GM13977 (cell line): Measurements from ENCODE around the gene SLC24A3.

ENCODE experiments used
- DNase-seq: peaks from one replicate; pipeline ENCODE4 v3.0.0; 2012; ENCODE audit warnings: low spot score
- in situ Hi-C: fragments of 300-500 bp; cut with MboI; formaldehyde crosslinking; loops from one replicate; pipeline ENCODE4 v1.12.0; 2022; ENCODE audit warnings: low sequenced_read_pairs, low pct_unique_long_range_greater_than_20kb, mixed read lengths, inconsistent platforms; ENCODE audit not compliant: unreplicated experiment
- TF ChIP-seq, protein P1 (sequence below): IDR thresholded peaks from 2 replicates; pipeline ENCODE4 v1.5.1; 2012; ENCODE audit warnings: mild to moderate bottlenecking, control low read depth; ENCODE audit not compliant: insufficient read depth; ENCODE audit errors: extremely low read depth, missing control alignments

The SLC24A3 gene

GRCh38 chr20:19304886-19305415 lies 92.5 kb downstream of the SLC24A3 start:
- DNase-seq = no peak
- in situ Hi-C loops = no loop called here
- TF ChIP-seq, protein P1, sequence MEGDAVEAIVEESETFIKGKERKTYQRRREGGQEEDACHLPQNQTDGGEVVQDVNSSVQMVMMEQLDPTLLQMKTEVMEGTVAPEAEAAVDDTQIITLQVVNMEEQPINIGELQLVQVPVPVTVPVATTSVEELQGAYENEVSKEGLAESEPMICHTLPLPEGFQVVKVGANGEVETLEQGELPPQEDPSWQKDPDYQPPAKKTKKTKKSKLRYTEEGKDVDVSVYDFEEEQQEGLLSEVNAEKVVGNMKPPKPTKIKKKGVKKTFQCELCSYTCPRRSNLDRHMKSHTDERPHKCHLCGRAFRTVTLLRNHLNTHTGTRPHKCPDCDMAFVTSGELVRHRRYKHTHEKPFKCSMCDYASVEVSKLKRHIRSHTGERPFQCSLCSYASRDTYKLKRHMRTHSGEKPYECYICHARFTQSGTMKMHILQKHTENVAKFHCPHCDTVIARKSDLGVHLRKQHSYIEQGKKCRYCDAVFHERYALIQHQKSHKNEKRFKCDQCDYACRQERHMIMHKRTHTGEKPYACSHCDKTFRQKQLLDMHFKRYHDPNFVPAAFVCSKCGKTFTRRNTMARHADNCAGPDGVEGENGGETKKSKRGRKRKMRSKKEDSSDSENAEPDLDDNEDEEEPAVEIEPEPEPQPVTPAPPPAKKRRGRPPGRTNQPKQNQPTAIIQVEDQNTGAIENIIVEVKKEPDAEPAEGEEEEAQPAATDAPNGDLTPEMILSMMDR = no peak

GRCh38 chr20:19308146-19308545 lies 95.7 kb downstream of the SLC24A3 start:
- no peak for DNase-seq
- TF ChIP-seq, protein P1 = no peak
- in situ Hi-C loops = no loop called here

- in situ Hi-C loops = no loop called here
- TF ChIP-seq, protein P1 = no peak
- no peak for DNase-seq
Observed at GRCh38 chr20:19310541-19310940, 98.1 kb downstream of the SLC24A3 start.

- in situ Hi-C loops = no loop called here
- TF ChIP-seq, protein P1 = no peak
- DNase-seq = no peak
Observed at GRCh38 chr20:19313342-19314069, 101.1 kb downstream of the SLC24A3 start.

GRCh38 chr20:19314621-19315020 lies 102.2 kb downstream of the SLC24A3 start:
- no peak for DNase-seq
- in situ Hi-C loops = no loop called here
- TF ChIP-seq, protein P1 = no peak

- DNase-seq = no peak
- in situ Hi-C loops = no loop called here
- TF ChIP-seq, protein P1 = no peak
Observed at GRCh38 chr20:19317237-19318069, 105.0 kb downstream of the SLC24A3 start.
